Liver (tissue), 2 donors: ENCODE data around the gene MEGF11.

Experiments used
- RAD21 ChIP-seq, 2 donors: IDR thresholded peaks; 2 replicates each; pipeline ENCODE4 v1.6.1; 2016; ENCODE audit warnings: antibody characterized with exemption in 2 of 2, mild to moderate bottlenecking in 2 of 2
- TAF1 ChIP-seq: conservative IDR thresholded peaks from 2 replicates; pipeline ENCODE4 v1.6.1; 2016; ENCODE audit warnings: antibody characterized with exemption, mild to moderate bottlenecking
- donor health status: healthy.

DNA sequence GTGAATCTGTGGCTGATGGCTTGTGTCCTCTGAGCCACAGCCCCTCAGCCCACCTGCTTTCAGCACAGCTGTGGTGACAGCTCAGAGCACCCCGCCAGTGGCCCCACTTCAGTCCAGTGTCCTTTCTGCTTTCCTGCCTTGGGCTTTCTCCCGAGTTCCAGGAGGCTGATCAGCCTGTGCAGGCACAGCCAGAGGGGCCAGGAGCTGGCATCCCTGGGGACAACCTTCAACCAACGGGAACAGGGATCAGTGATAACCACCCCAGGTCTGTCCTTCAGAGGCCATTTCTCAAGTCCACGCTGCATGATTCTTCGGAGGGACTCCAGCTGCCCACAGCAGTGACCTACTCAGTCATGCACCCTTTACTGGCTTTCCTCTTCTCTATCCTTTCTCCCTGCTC, 217.6 kb downstream of the MEGF11 start:
- TF ChIP-seq RAD21 (IDR thresholded peaks at IDR 0.05) (no peak), TAF1 (no peak)
